GM12872 (cell line): ENCODE measurements around the gene PCDHGA1.

ENCODE experiments used
- CTCF ChIP-seq: IDR thresholded peaks from 3 replicates; pipeline ENCODE4 v1.5.1; 2011; ENCODE audit warnings: low read depth, mild to moderate bottlenecking, low read length, moderate library complexity; ENCODE audit not compliant: insufficient read depth

Gene PCDHGA1

DNA sequence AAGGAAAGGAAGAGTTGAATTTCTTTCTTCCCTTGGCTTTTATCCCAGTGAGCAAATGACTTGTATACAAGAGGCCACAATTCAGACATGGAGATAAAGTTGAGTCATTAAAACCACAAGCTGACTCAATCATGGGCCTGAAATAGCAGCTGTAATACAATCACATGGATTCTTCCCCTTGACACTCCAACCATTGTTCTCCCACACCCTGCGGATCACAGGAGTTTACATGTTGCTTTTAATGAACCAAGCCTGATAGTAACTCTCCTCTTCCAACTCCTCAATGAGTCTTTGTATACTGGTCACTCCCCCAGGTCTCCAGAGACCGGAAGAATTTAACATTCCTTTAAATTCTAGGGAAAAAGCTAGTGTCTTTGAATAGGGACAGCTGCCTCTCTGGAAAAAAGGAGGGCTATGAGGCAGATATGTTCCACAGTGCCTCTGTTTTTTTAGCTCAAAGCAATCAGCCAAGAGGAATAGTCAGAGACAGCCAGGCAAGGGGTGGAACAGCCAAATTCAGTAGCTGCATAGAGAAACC lies 191.0 kb downstream of the PCDHGA1 start:
- no peak for TF ChIP-seq CTCF

GRCh38 chr5:141522301-141522700 lies 192.0 kb downstream of the PCDHGA1 start:
- TF ChIP-seq CTCF: no peak

GRCh38 chr5:141523991-141524390 lies 193.7 kb downstream of the PCDHGA1 start:
- TF ChIP-seq CTCF: no peak

GRCh38 chr5:141524604-141525597 lies 194.6 kb downstream of the PCDHGA1 start:
- TF ChIP-seq CTCF: peak; percentile 99

- TF ChIP-seq CTCF: no peak
Measured at GRCh38 chr5:141525653-141526052, 195.3 kb downstream of the PCDHGA1 start.

DNA sequence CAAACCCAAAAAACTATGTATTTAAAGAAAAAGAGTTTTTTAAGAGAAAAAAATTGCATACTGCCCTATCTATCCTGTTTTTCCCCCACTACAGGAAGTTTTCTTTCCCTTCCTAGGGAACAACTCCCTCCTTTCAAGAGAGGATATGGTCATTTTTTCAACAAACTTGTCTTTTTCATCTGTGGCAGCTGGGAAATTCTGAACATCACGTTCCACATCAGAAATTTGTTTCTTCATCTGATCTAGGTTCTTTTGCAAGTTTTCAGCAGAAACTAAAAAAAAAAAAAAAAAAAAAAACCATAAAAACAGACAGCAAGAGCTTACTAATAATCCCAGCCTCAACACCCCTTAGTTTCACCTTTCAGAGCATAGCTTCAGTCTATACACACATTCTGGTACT lies 197.1 kb downstream of the PCDHGA1 start:
- no peak for TF ChIP-seq CTCF

GRCh38 chr5:141528291-141528984 lies 198.1 kb downstream of the PCDHGA1 start:
- no peak for TF ChIP-seq CTCF
